ENCODE measurements around the gene SLC5A5. TPM values are rescaled to one million over a fixed set of nuclear protein-coding genes. Genes with fewer than 3 reads are reported as not detected.

SLC5A5 gene
- total RNA-seq, 2 experiments from 2014 or later, result 1.0 to 1.4 TPM

GRCh38 chr19:17933414-17934129 lies 61.8 kb downstream of the SLC5A5 start:
- POLR2A ChIA-PET, result interaction anchor here (0.6 to 3.1 kb wide), 7 partner anchors 33 to 496 kb away, joined by 3 to 64 read pairs (median 3); partner anchors contain the start of gene RPL18A
- CTCF ChIA-PET, result interaction anchor here (0.6 to 19.4 kb wide), 19 partner anchors 12 to 455 kb away, joined by 3 to 284 read pairs (median 5); partner anchors contain the start of genes ARRDC2, JAK3, RPL18A and SLC5A5

- ChIA-PET POLR2A (no interaction called here), CTCF (interaction anchor here (0.7 to 19.4 kb wide), 4 partner anchors 9 to 74 kb away, joined by 3 to 284 read pairs (median 6); no protein-coding TSS in a partner anchor)
These were observed 64.6 kb downstream of the SLC5A5 start for GRCh38 chr19:17936379-17936778.

GRCh38 chr19:17937371-17937900 lies 65.7 kb downstream of the SLC5A5 start:
- ChIA-PET CTCF (interaction anchor here (0.8 to 19.4 kb wide), 15 partner anchors 8 to 122 kb away, joined by 3 to 284 read pairs (median 4); partner anchors contain the start of genes RPL18A and SLC5A5), POLR2A (interaction anchor here (1.0 kb wide), 1 partner anchor 8 kb away, joined by 7 read pairs; no protein-coding TSS in a partner anchor)

GRCh38 chr19:17938092-17938845 lies 66.5 kb downstream of the SLC5A5 start:
- ChIA-PET POLR2A (interaction anchor here (1.0 kb wide), 1 partner anchor 56 kb away, joined by 4 read pairs; no protein-coding TSS in a partner anchor), CTCF (interaction anchor here (0.5 to 19.4 kb wide), 16 partner anchors 9 to 134 kb away, joined by 3 to 284 read pairs (median 4); partner anchors contain the start of genes RPL18A and SLC5A5)

GRCh38 chr19:17942181-17942580 lies 70.4 kb downstream of the SLC5A5 start:
- ChIA-PET POLR2A (no interaction called here), CTCF (interaction anchor here (19.4 kb wide), 1 partner anchor 57 kb away, joined by 284 read pairs; no protein-coding TSS in a partner anchor)

- ChIA-PET POLR2A (no interaction called here), CTCF (interaction anchor here (19.4 kb wide), 1 partner anchor 56 kb away, joined by 284 read pairs; no protein-coding TSS in a partner anchor)
These were observed 71.0 kb downstream of the SLC5A5 start for GRCh38 chr19:17942582-17943273.

GRCh38 chr19:17943274-17944221 lies 71.8 kb downstream of the SLC5A5 start:
- ChIA-PET POLR2A (no interaction called here), CTCF (interaction anchor here (0.5 to 19.4 kb wide), 2 partner anchors 55 to 276 kb away, joined by 5 to 284 read pairs; no protein-coding TSS in a partner anchor)

GRCh38 chr19:17944301-17944700 lies 72.6 kb downstream of the SLC5A5 start:
- CTCF ChIA-PET, result interaction anchor here (0.9 to 19.4 kb wide), 4 partner anchors 8 to 146 kb away, joined by 3 to 284 read pairs (median 4); no protein-coding TSS in a partner anchor
- POLR2A ChIA-PET, result no interaction called here

Other genes starting within 250 kb of the SLC5A5 start
- under 1 TPM in 1 of 2 experiments, not detected in 1; 0.02 TPM for gene UNC13A, start 183.6 kb upstream of the SLC5A5 start, total RNA-seq
- gene MAP1S, start 152.5 kb upstream of the SLC5A5 start, total RNA-seq, result 10 to 100 TPM; 59.1 to 69.5 TPM
- 10 to 100 TPM; 36.9 to 38.5 TPM for gene FCHO1, start 120.5 kb upstream of the SLC5A5 start, total RNA-seq
- gene B3GNT3, start 76.8 kb upstream of the SLC5A5 start, total RNA-seq, result not detected
- gene INSL3, start 50.4 kb upstream of the SLC5A5 start, total RNA-seq, result 1 to 10 TPM; 1.9 to 2.1 TPM
- 100 to 1,000 TPM; 123 to 125 TPM for gene JAK3, start 24.0 kb upstream of the SLC5A5 start, total RNA-seq
- 1,000 to 10,000 TPM; 3,083 to 3,091 TPM for gene RPL18A, start 12.0 kb upstream of the SLC5A5 start, total RNA-seq
- gene CCDC124, start 61.1 kb downstream of the SLC5A5 start, total RNA-seq, result 100 to 1,000 TPM; 182 to 184 TPM
- under 1 TPM in 1 of 2 experiments, not detected in 1; 0.15 TPM for gene KCNN1, start 95.2 kb downstream of the SLC5A5 start, total RNA-seq
- 10 to 100 TPM; 24.7 to 26.5 TPM for gene ARRDC2, start 136.2 kb downstream of the SLC5A5 start, total RNA-seq
- gene IL12RB1, start 215.0 kb downstream of the SLC5A5 start, total RNA-seq, result 10 to 100 TPM; 18.7 to 22.0 TPM
- 10 to 100 TPM; 15.5 to 16.2 TPM for gene MAST3, start 225.8 kb downstream of the SLC5A5 start, total RNA-seq